HepG2 (cell line): ENCODE data around the gene DNAAF1. TPM values are rescaled to one million over a fixed set of nuclear protein-coding genes. Genes with fewer than 3 reads are reported as not detected.

Experiments used
- AHDC1 ChIP-seq: sonication (generic); formaldehyde crosslinking; IDR thresholded peaks from 2 replicates; pipeline ENCODE4 v1.5.1; 2020; ENCODE audit warnings: mild to moderate bottlenecking, missing genetic modification reagents, borderline replicate concordance
- BHLHE40 ChIP-seq: IDR thresholded peaks from 2 replicates; pipeline ENCODE4 v1.6.1; 2011; ENCODE audit warnings: low read length, improper control_type of control experiment
- DDIT3 ChIP-seq: sonication (generic); formaldehyde crosslinking; IDR thresholded peaks from 2 replicates; pipeline ENCODE4 v1.4.0; 2020; ENCODE audit warnings: mild to moderate bottlenecking, missing genetic modification reagents
- ETV6 ChIP-seq: sonication (generic); formaldehyde crosslinking; conservative IDR thresholded peaks from 2 replicates; pipeline ENCODE4 v1.4.0; 2020; ENCODE audit warnings: missing genetic modification reagents
- GPN1 ChIP-seq: sonication (generic); formaldehyde crosslinking; IDR thresholded peaks from 2 replicates; pipeline ENCODE4 v1.5.1; 2020; ENCODE audit warnings: missing genetic modification reagents, borderline replicate concordance
- HIC2 ChIP-seq: sonication (generic); formaldehyde crosslinking; IDR thresholded peaks from 2 replicates; pipeline ENCODE4 v1.9.0; 2022; ENCODE audit warnings: low read depth, missing genetic modification reagents
- MNT ChIP-seq: fragments of 450-650 bp; IDR thresholded peaks from 2 replicates; pipeline ENCODE4 v1.6.1; 2016
- NAIF1 ChIP-seq: sonication (generic); formaldehyde crosslinking; IDR thresholded peaks from 2 replicates; pipeline ENCODE4 v1.5.0; 2020; ENCODE audit warnings: mild to moderate bottlenecking, missing genetic modification reagents, borderline replicate concordance
- PCBP2 ChIP-seq: fragments of 200-400 bp; formaldehyde crosslinking; optimal IDR thresholded peaks from 2 replicates; pipeline ENCODE3; 2018; ENCODE audit warnings: low read length, low read depth; ENCODE audit not compliant: poor library complexity, severe bottlenecking
- SAFB2 ChIP-seq: sonication (generic); formaldehyde crosslinking; IDR thresholded peaks from 2 replicates; pipeline ENCODE4 v1.5.1; 2020; ENCODE audit warnings: missing genetic modification reagents, low read depth, mild to moderate bottlenecking, borderline replicate concordance
- SMYD3 ChIP-seq: sonication (generic); formaldehyde crosslinking; IDR thresholded peaks from 2 replicates; pipeline ENCODE4 v1.8.1; 2023; ENCODE audit warnings: mild to moderate bottlenecking, missing genetic modification reagents
- ZBTB42 ChIP-seq: sonication (generic); formaldehyde crosslinking; IDR thresholded peaks from 2 replicates; pipeline ENCODE4 v1.5.0; 2020; ENCODE audit warnings: mild to moderate bottlenecking, missing genetic modification reagents
- ZEB1 ChIP-seq: IDR thresholded peaks from 2 replicates; pipeline ENCODE4 v1.6.1; 2012; ENCODE audit warnings: mild to moderate bottlenecking, low read depth, inconsistent platforms; ENCODE audit not compliant: insufficient replicate concordance
- ZFP36L2 ChIP-seq: sonication (generic); formaldehyde crosslinking; IDR thresholded peaks from 2 replicates; pipeline ENCODE4 v1.4.0; 2020; ENCODE audit warnings: missing genetic modification reagents
- ZNF343 ChIP-seq: sonication (generic); formaldehyde crosslinking; IDR thresholded peaks from 2 replicates; pipeline ENCODE4 v1.4.0; 2020; ENCODE audit warnings: mild to moderate bottlenecking, missing genetic modification reagents
- ZNF354B ChIP-seq: sonication (generic); formaldehyde crosslinking; IDR thresholded peaks from 2 replicates; pipeline ENCODE4 v1.8.0; 2022; ENCODE audit warnings: mild to moderate bottlenecking, missing genetic modification reagents
- ZNF629 ChIP-seq: sonication (generic); formaldehyde crosslinking; conservative IDR thresholded peaks from 2 replicates; pipeline ENCODE4 v1.5.0; 2020; ENCODE audit warnings: missing genetic modification reagents
- ZNF710 ChIP-seq: sonication (generic); formaldehyde crosslinking; IDR thresholded peaks from 2 replicates; pipeline ENCODE4 v1.5.0; 2020; ENCODE audit warnings: mild to moderate bottlenecking, missing genetic modification reagents, borderline replicate concordance
- ZNF788 ChIP-seq: sonication (generic); formaldehyde crosslinking; IDR thresholded peaks from 2 replicates; pipeline ENCODE4 v1.5.0; 2020; ENCODE audit warnings: mild to moderate bottlenecking, missing genetic modification reagents, borderline replicate concordance
- polyA plus RNA-seq, 8 experiments: library from polyadenylated mRNA; depleted of rRNA in 3 of 8; stranded (reverse) in 7 of 8; unstranded in 1 of 8; fragments of >200 nt; fragmentation: Illumina TruSeq in 4 of 8; extraction: Trizol in 4 of 8; gene quantifications; 2 replicates each; pipeline versions ENCODE4 v1.2.1 to v1.2.3, GENCODE V29; 2011 to 2016; ENCODE audit warnings: low read depth in 4 of 8, missing spikeins in 1 of 8, mixed read lengths in 1 of 8; ENCODE audit not compliant: insufficient read depth in 1 of 8
- total RNA-seq, 5 experiments: library from RNA; depleted of rRNA; stranded (reverse); fragments of >200 nt; fragmentation: Illumina TruSeq; extraction: Trizol; gene quantifications; 2 replicates each; pipeline ENCODE4 v1.2.3, GENCODE V29; 2016; ENCODE audit warnings: low read depth in 1 of 5

DNAAF1 gene
- total and polyA plus RNA-seq, 2 of the 13 experiments (the other 11 are each of a cell fraction or from before 2014, with no cell fraction given): 0.04 TPM; not detected in 1

- TF ChIP-seq AHDC1 (no peak), ZFP36L2 (CRISPR knock-in tag) (no peak), PCBP2 (no peak), DDIT3 (CRISPR knock-in tag) (no peak), MNT (peak; percentile 23; the same call in 1 of the 2 replicates), ETV6 (CRISPR knock-in tag) (no peak), GPN1 (CRISPR knock-in tag) (no peak), HIC2 (no peak), SAFB2 (CRISPR knock-in tag) (0 out of 2 replicates have a peak, but pooled peaks have one; percentile 18), ZNF343 (CRISPR knock-in tag) (peak; percentile 53; the same call in 1 of the 2 replicates), NAIF1 (CRISPR knock-in tag) (peak; percentile 79; the same call in 1 of the 2 replicates), BHLHE40 (0 out of 2 replicates have a peak, but pooled peaks have one; percentile 14), ZNF629 (no peak), ZNF788 (CRISPR knock-in tag) (no peak), ZEB1 (no peak), ZBTB42 (no peak), ZNF710 (no peak), SMYD3 (CRISPR knock-in tag) (peak; percentile 62; the same call in 1 of the 2 replicates), ZNF354B (CRISPR knock-in tag) (no peak)
Measured at GRCh38 chr16:84117494-84117843, 27.6 kb upstream of the DNAAF1 start (continued).
